Sigmoid colon (tissue), 7 donors: ENCODE data around the gene SPAG16. TPM values are rescaled to one million over a fixed set of nuclear protein-coding genes. Genes with fewer than 3 reads are reported as not detected.

Experiments
- DNase-seq: peaks from one replicate; pipeline ENCODE4 v3.0.0-alpha.2; 2019
- H3K27ac ChIP-seq, 4 donors: fragments of 200-600 bp; sonication (generic); one replicate each; pipeline ENCODE4 v1.5.1; 2016 to 2019; ENCODE audit warnings: mild to moderate bottlenecking in 1 of 4
- H3K27me3 ChIP-seq, 3 donors: fragments of 200-600 bp; sonication (generic); one replicate each; pipeline ENCODE4 v1.5.1; 2019; ENCODE audit warnings: mild to moderate bottlenecking in 1 of 3
- H3K36me3 ChIP-seq, 4 donors: fragments of 200-600 bp; sonication (generic); one replicate each; pipeline ENCODE4 v1.5.1; 2016 to 2019
- H3K4me1 ChIP-seq, 4 donors: fragments of 200-600 bp; sonication (generic); one replicate each; pipeline ENCODE4 v1.5.1; 2017 to 2019
- H3K4me3 ChIP-seq, 4 donors: fragments of 200-600 bp; sonication (generic); one replicate each; pipeline ENCODE4 v1.5.1; 2017 to 2019; ENCODE audit warnings: mild to moderate bottlenecking in 2 of 4, moderate library complexity in 1 of 4
- H3K9me3 ChIP-seq, 4 donors: fragments of 200-600 bp in 3 of 4; sonication (generic) in 3 of 4; one replicate each; pipeline versions ENCODE4 v1.5.1 to v1.6.1; 2013 to 2019
- CTCF ChIP-seq, 4 experiments: fragments of 450-650 bp in 3 of 4; fragments of 200-600 bp in 1 of 4; IDR thresholded peaks; one replicate each; pipeline ENCODE4 v1.5.1; 2016 to 2019; ENCODE audit warnings: antibody characterized with exemption in 4 of 4, mild to moderate bottlenecking in 3 of 4, moderate library complexity in 2 of 4
- EP300 ChIP-seq, 4 donors: sonication (generic); formaldehyde crosslinking; IDR thresholded peaks; one replicate each; pipeline ENCODE4 v1.6.1; 2017; ENCODE audit warnings: antibody characterized with exemption in 4 of 4
- POLR2A ChIP-seq, 2 donors: fragments of 450-650 bp; IDR thresholded peaks; one replicate each; pipeline ENCODE4 v1.6.1; 2016; ENCODE audit warnings: antibody characterized with exemption in 2 of 2, mild to moderate bottlenecking in 2 of 2, moderate library complexity in 2 of 2
- POLR2AphosphoS5 ChIP-seq, 4 donors: sonication (generic); formaldehyde crosslinking; IDR thresholded peaks; one replicate each; pipeline ENCODE4 v1.6.1; 2017; ENCODE audit warnings: antibody characterized with exemption in 4 of 4
- WGBS, 2 donors: extraction: QIAGEN DNeasy Blood & Tissue Kit; methylation state at CpG; one replicate each; pipeline ENCODE4 v1.1.7; 2013; 5-methylcytosine and 5-hydroxymethylcytosine counted together
- intact Hi-C: fragments of 100-400 bp; cut with DNase I; formaldehyde crosslinking; loops from one replicate; pipeline ENCODE4 v1.15.1; 2023
- polyA plus RNA-seq, 3 donors: library from polyadenylated mRNA; stranded (reverse); fragments of 200-250 nt; gene quantifications; one replicate each; pipeline ENCODE4 v1.2.3, GENCODE V29; 2013
- total RNA-seq, 4 donors: library from RNA; depleted of rRNA; stranded (reverse); fragments of >200 nt; gene quantifications; one replicate each; pipeline ENCODE4 v1.1.0, GENCODE V29; 2016
- donor health status: healthy with polysubstance abuse.
- donor health status: Bipolar disorder and iron deficiency.
- donor health status: healthy.

The SPAG16 gene
- total and polyA plus RNA-seq, 7 donors = 13.1 to 70.3 (median 36.0) TPM

- H3K27me3 ChIP-seq = no peaks in the 10 kb centered on the region
- intact Hi-C loops = no loop called here
- no peak overlapping the region for H3K4me3 ChIP-seq
- H3K9me3 ChIP-seq = no peaks in the 10 kb centered on the region
- no peaks in the 10 kb centered on the region for H3K4me1 ChIP-seq
- no peak overlapping the region for H3K27ac ChIP-seq
- DNase-seq = no peak
- no peaks in the 10 kb centered on the region for H3K36me3 ChIP-seq
- TF ChIP-seq EP300 (IDR thresholded peaks at IDR 0.05) (no peak), POLR2AphosphoS5 (IDR thresholded peaks at IDR 0.05) (no peak), CTCF (IDR thresholded peaks at IDR 0.05) (no peak), POLR2A (IDR thresholded peaks at IDR 0.05) (no peak)
Measured at GRCh38 chr2:213566846-213567245, 282.6 kb downstream of the SPAG16 start.

GRCh38 chr2:213609570-213610170 lies 325.4 kb downstream of the SPAG16 start:
- Histone ChIP-seq H3K4me1 (no peaks in the 10 kb centered on the region), H3K27me3 (no peaks in the 10 kb centered on the region)
- 87 to 93% methylated on average over 1 of the region's 1 CpG for WGBS, 2 donors

GRCh38 chr2:213627054-213627710 lies 342.9 kb downstream of the SPAG16 start:
- WGBS, 2 donors = 81 to 84% methylated on average over 5 of the region's 5 CpGs
- H3K9me3 ChIP-seq = no peaks in the 10 kb centered on the region
- no peaks in the 10 kb centered on the region for H3K36me3 ChIP-seq
- no peak overlapping the region for H3K4me3 ChIP-seq
- H3K27ac ChIP-seq = no peak overlapping the region
- intact Hi-C loops = no loop called here
- TF ChIP-seq POLR2AphosphoS5 (IDR thresholded peaks at IDR 0.05) = no peak
- no peak for TF ChIP-seq POLR2A (IDR thresholded peaks at IDR 0.05)
- TF ChIP-seq EP300 (IDR thresholded peaks at IDR 0.05) = no peak
- no peak for TF ChIP-seq CTCF (IDR thresholded peaks at IDR 0.05)
- no peak for DNase-seq
- no peaks in the 10 kb centered on the region for H3K4me1 ChIP-seq
- H3K27me3 ChIP-seq = no peaks in the 10 kb centered on the region

More at GRCh38 chr2:213609570-213610170, 325.4 kb downstream of the SPAG16 start:
- intact Hi-C loops = no loop called here
- no peak overlapping the region for H3K4me3 ChIP-seq
- DNase-seq = no peak
- H3K36me3 ChIP-seq = no peaks in the 10 kb centered on the region
- H3K27ac ChIP-seq = no peak overlapping the region
- H3K9me3 ChIP-seq = no peaks in the 10 kb centered on the region
- TF ChIP-seq POLR2A (IDR thresholded peaks at IDR 0.05) (no peak), POLR2AphosphoS5 (IDR thresholded peaks at IDR 0.05) (no peak), CTCF (IDR thresholded peaks at IDR 0.05) (no peak), EP300 (IDR thresholded peaks at IDR 0.05) (no peak)

- Histone ChIP-seq H3K27me3 (no peaks in the 10 kb centered on the region), H3K4me3 (no peak overlapping the region), H3K4me1 (no peaks in the 10 kb centered on the region), H3K36me3 (no peaks in the 10 kb centered on the region), H3K9me3 (no peaks in the 10 kb centered on the region), H3K27ac (no peak overlapping the region)
- 93% methylated on average over 2 of the region's 2 CpGs for WGBS, 2 donors
- intact Hi-C loops = no loop called here
- TF ChIP-seq POLR2A (IDR thresholded peaks at IDR 0.05) (no peak), POLR2AphosphoS5 (IDR thresholded peaks at IDR 0.05) (no peak), EP300 (IDR thresholded peaks at IDR 0.05) (no peak), CTCF (IDR thresholded peaks at IDR 0.05) (no peak)
- DNase-seq = no peak
Measured at GRCh38 chr2:213627835-213628460, 343.7 kb downstream of the SPAG16 start.
